ENCODE measurements around the gene ARSG. TPM values are rescaled to one million over a fixed set of nuclear protein-coding genes. Genes with fewer than 3 reads are reported as not detected.

ARSG gene
- total and polyA plus RNA-seq, 2 of the 13 experiments (the other 11 are each of a cell fraction or from before 2014, with no cell fraction given): 3.7 to 15.2 TPM

DNA sequence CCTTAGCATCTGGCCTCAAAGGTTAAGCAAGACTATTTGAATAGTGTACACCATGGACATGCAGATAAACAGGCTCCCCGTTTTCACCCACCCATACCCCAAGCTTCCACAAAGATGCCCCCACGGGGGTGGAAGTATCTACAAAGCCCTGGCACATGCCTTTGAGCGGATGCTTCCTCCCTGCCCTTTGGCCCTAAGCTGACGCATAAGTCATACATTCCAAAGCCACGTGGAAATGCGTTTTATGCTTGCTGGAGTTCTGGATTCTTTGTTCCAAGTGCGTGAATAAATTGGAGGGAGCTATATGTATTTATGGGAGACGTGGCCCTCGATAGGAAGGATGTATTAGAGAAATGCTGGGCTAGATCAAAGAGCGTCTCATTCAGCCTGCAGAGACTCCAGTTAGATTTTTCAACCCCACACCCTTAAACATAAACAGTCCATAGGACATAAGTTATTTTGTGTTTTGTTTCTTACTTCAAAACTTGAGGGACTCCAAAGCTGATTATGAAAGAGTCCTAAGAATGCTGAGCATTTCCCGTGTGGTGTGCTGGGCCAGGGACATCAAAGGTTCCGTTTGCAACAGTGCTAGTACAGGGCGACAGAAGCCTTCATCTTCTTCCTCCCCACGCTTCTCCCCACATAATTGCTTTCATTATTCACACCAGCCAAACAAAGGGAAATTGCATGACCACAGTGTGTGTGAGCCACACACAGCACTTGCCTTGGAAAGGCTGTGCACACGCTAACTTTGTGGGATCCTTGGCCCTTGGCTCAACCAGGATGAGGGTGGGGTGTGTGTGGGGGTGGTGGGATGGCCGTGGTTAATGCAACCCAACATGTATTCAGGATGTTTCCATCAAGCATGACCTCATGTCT, 92.4 kb downstream of the ARSG start (continued):
- TF ChIP-seq MXI1 (IDR thresholded peaks at IDR 0.05; ENCODE audit: borderline replicate concordance, low read depth, low read length) (peak; percentile 89; the same call in 2 of the 3 replicates), ZNF317 (CRISPR knock-in tag; IDR thresholded peaks at IDR 0.05) (0 out of 2 replicates have a peak, but pooled peaks have one; percentile 57), ZNF264 (CRISPR knock-in tag; IDR thresholded peaks at IDR 0.05) (peak; percentile 71; the same call in 1 of the 2 replicates), ZMYM2 (CRISPR knock-in tag; IDR thresholded peaks at IDR 0.05) (peak; percentile 93), SMAD3 (CRISPR knock-in tag; IDR thresholded peaks at IDR 0.05) (peak; percentile 88), ZNF569 (CRISPR knock-in tag; IDR thresholded peaks at IDR 0.05; ENCODE audit: borderline replicate concordance) (peak; percentile 26; the same call in 1 of the 2 replicates), SRF (IDR thresholded peaks at IDR 0.05; ENCODE audit: low read depth, low read length) (no peak), ZNF207 (IDR thresholded peaks at IDR 0.05; ENCODE audit: borderline replicate concordance) (no peak), ZNF333 (CRISPR knock-in tag; IDR thresholded peaks at IDR 0.05; ENCODE audit: borderline replicate concordance) (no peak), FLYWCH1 (CRISPR knock-in tag; IDR thresholded peaks at IDR 0.05) (no peak; the same call in 1 of the 2 replicates), ZNF563 (CRISPR knock-in tag; IDR thresholded peaks at IDR 0.05) (0 out of 2 replicates have a peak, but pooled peaks have one; percentile 64), RARG (CRISPR knock-in tag; IDR thresholded peaks at IDR 0.05; ENCODE audit: low read depth) (peak; percentile 4; the same call in 1 of the 2 replicates), ZNF512B (CRISPR knock-in tag; IDR thresholded peaks at IDR 0.05; ENCODE audit: borderline replicate concordance) (peak; percentile 86; the same call in 1 of the 2 replicates), XBP1 (CRISPR knock-in tag; IDR thresholded peaks at IDR 0.05) (peak; percentile 86), CAMTA2 (CRISPR knock-in tag; IDR thresholded peaks at IDR 0.05; ENCODE audit: borderline replicate concordance) (no peak), HNRNPUL1 (IDR thresholded peaks at IDR 0.05; ENCODE audit: low read depth, low read length) (no peak), JARID2 (CRISPR knock-in tag; IDR thresholded peaks at IDR 0.05; ENCODE audit: insufficient replicate concordance) (peak; percentile 1), GATA4 (IDR thresholded peaks at IDR 0.05; ENCODE audit: borderline replicate concordance, low read depth) (peak; percentile 91), NFIB (CRISPR knock-in tag; IDR thresholded peaks at IDR 0.05; ENCODE audit: borderline replicate concordance) (peak; percentile 95), ZNF451 (CRISPR knock-in tag; IDR thresholded peaks at IDR 0.05) (no peak; the same call in 1 of the 2 replicates)
- TF ChIP-seq, protein P1, sequence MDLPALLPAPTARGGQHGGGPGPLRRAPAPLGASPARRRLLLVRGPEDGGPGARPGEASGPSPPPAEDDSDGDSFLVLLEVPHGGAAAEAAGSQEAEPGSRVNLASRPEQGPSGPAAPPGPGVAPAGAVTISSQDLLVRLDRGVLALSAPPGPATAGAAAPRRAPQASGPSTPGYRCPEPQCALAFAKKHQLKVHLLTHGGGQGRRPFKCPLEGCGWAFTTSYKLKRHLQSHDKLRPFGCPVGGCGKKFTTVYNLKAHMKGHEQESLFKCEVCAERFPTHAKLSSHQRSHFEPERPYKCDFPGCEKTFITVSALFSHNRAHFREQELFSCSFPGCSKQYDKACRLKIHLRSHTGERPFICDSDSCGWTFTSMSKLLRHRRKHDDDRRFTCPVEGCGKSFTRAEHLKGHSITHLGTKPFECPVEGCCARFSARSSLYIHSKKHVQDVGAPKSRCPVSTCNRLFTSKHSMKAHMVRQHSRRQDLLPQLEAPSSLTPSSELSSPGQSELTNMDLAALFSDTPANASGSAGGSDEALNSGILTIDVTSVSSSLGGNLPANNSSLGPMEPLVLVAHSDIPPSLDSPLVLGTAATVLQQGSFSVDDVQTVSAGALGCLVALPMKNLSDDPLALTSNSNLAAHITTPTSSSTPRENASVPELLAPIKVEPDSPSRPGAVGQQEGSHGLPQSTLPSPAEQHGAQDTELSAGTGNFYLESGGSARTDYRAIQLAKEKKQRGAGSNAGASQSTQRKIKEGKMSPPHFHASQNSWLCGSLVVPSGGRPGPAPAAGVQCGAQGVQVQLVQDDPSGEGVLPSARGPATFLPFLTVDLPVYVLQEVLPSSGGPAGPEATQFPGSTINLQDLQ (CRISPR knock-in tag; IDR thresholded peaks at IDR 0.05): peak; percentile 74; the same call in 1 of the 2 replicates
- TF ChIP-seq, protein P2, sequence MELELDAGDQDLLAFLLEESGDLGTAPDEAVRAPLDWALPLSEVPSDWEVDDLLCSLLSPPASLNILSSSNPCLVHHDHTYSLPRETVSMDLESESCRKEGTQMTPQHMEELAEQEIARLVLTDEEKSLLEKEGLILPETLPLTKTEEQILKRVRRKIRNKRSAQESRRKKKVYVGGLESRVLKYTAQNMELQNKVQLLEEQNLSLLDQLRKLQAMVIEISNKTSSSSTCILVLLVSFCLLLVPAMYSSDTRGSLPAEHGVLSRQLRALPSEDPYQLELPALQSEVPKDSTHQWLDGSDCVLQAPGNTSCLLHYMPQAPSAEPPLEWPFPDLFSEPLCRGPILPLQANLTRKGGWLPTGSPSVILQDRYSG (CRISPR knock-in tag; IDR thresholded peaks at IDR 0.05): no peak
